ENCODE data around the gene TMBIM4. TPM values are rescaled to one million over a fixed set of nuclear protein-coding genes. Genes with fewer than 3 reads are reported as not detected.

TMBIM4 gene
- polyA plus RNA-seq, 1 of the 3 experiments (the other 2 are of a cell fraction): 68.5 TPM

GRCh38 chr12:66137937-66138336 is 31.9 kb downstream of the TMBIM4 start:
- Histone ChIP-seq H3F3A (replicated peaks; ENCODE audit: insufficient read depth) (peaks cover 24% of the 10 kb centered on the region), H3K9me2 (no peaks in the 10 kb centered on the region), H4K20me1 (ENCODE audit: insufficient read depth) (no peaks in the 10 kb centered on the region), H2AFZ (ENCODE audit: low read depth) (no peak overlapping the region), H3K9me3 (peaks cover 38% of the 10 kb centered on the region), H3K27me3 (ENCODE audit: insufficient read depth) (no peaks in the 10 kb centered on the region), H3K36me3 (replicated peaks in 1 of 2; ENCODE audit: control insufficient read depth in 1 of 2, insufficient read depth in 2 of 2, low read length in 1 of 2) (peaks cover 46 to 73% of the 10 kb centered on the region in 2 experiments), H3K9ac (no peak overlapping the region), H3K4me2 (no peak overlapping the region), H3K4me1 (ENCODE audit: control insufficient read depth in 1 of 2, insufficient read depth in 2 of 2, low read depth in 1 of 2, low read length in 1 of 2) (peaks cover 0 to under 1% of the 10 kb centered on the region in 2 experiments; a peak in 1 of 4 replicates), H3K79me2 (ENCODE audit: insufficient read depth) (peaks cover 13% of the 10 kb centered on the region; the same call in 1 of the 2 replicates), H3K27ac (ENCODE audit: low read depth in 2 of 2, low read length in 1 of 2) (no peak overlapping the region), H3K4me3 (ENCODE audit: low read depth in 2 of 2, low read length in 1 of 2) (no peak overlapping the region)
- WGBS (ENCODE audit: low lambda C conversion rate): 99% methylated on average over 3 of the region's 3 CpGs
- no peak for DNase-seq
- TF ChIP-seq EZH2phosphoT487 (IDR thresholded peaks at IDR 0.05; ENCODE audit: borderline replicate concordance, low read depth) (no peak), ELF1 (IDR thresholded peaks at IDR 0.05) (no peak), CTCF (IDR thresholded peaks at IDR 0.05) (no peak), RAD21 (IDR thresholded peaks at IDR 0.05; ENCODE audit: low read length) (no peak), RCOR1 (IDR thresholded peaks at IDR 0.05; ENCODE audit: low read length) (no peak), JUND (IDR thresholded peaks at IDR 0.05) (no peak), RXRA (IDR thresholded peaks at IDR 0.05; ENCODE audit: borderline replicate concordance, low read depth) (no peak), GABPA (IDR thresholded peaks at IDR 0.05; ENCODE audit: low read depth) (no peak), MEF2A (IDR thresholded peaks at IDR 0.05; ENCODE audit: borderline replicate concordance, low read depth) (no peak), FOSL2 (IDR thresholded peaks at IDR 0.05; ENCODE audit: borderline replicate concordance, low read depth) (no peak)
- POLR2A ChIA-PET: no interaction called here
- CTCF ChIA-PET: interaction anchor here (1.1 to 1.3 kb wide), 2 partner anchors 13 to 21 kb away, joined by 3 read pairs; no protein-coding TSS in a partner anchor

GRCh38 chr12:66132408-66132807 is 37.4 kb downstream of the TMBIM4 start:
- no peaks in the 10 kb centered on the region for H3K27me3 ChIP-seq (ENCODE audit: insufficient read depth)
- ChIA-PET POLR2A (interaction anchor here (0.6 kb wide), 1 partner anchor 517 kb away, joined by 3 read pairs; no protein-coding TSS in a partner anchor), CTCF (interaction anchor here (1.4 to 3.1 kb wide), 2 partner anchors 13 to 29 kb away, joined by 4 to 12 read pairs; no protein-coding TSS in a partner anchor)
- H3K36me3 ChIP-seq (replicated peaks in 1 of 2; ENCODE audit: control insufficient read depth in 1 of 2, insufficient read depth in 2 of 2, low read length in 1 of 2): peaks cover 23 to 33% of the 10 kb centered on the region in 2 experiments
- peaks cover 18% of the 10 kb centered on the region for H3F3A ChIP-seq (replicated peaks; ENCODE audit: insufficient read depth)
- no peaks in the 10 kb centered on the region for H3K9me2 ChIP-seq
- H3K9ac ChIP-seq: peak overlapping the region; percentile 35; the same call in 1 of the 2 replicates
- peaks cover 49% of the 10 kb centered on the region for H3K79me2 ChIP-seq (ENCODE audit: insufficient read depth)
- peak overlapping the region; percentile 47 to 65; a peak in 3 of 4 replicates for H3K27ac ChIP-seq (ENCODE audit: low read depth in 2 of 2, low read length in 1 of 2)
- TF ChIP-seq PBX3 (IDR thresholded peaks at IDR 0.05) (0 out of 2 replicates have a peak, but pooled peaks have one; percentile 29), RXRA (IDR thresholded peaks at IDR 0.05; ENCODE audit: borderline replicate concordance, low read depth) (no peak), ELF1 (IDR thresholded peaks at IDR 0.05) (0 out of 2 replicates have a peak, but pooled peaks have one; percentile 32), GATA2 (CRISPR knock-in tag; IDR thresholded peaks at IDR 0.05) (no peak), JUND (IDR thresholded peaks at IDR 0.05) (peak; percentile 56), FOSL2 (IDR thresholded peaks at IDR 0.05; ENCODE audit: borderline replicate concordance, low read depth) (peak; percentile 17; the same call in 1 of the 2 replicates), MEF2A (IDR thresholded peaks at IDR 0.05; ENCODE audit: borderline replicate concordance, low read depth) (peak; percentile 64; the same call in 1 of the 2 replicates)
- H3K4me3 ChIP-seq (ENCODE audit: low read depth in 2 of 2, low read length in 1 of 2): no peak overlapping the region
- no peaks in the 10 kb centered on the region for H4K20me1 ChIP-seq (ENCODE audit: insufficient read depth)
- no peak for DNase-seq
- no peak overlapping the region for H2AFZ ChIP-seq (ENCODE audit: low read depth)
- H3K9me3 ChIP-seq: no peaks in the 10 kb centered on the region; the same call in 1 of the 2 replicates
- peak overlapping the region; percentile 88 for H3K4me2 ChIP-seq
- peaks cover 6 to 16% of the 10 kb centered on the region in 2 experiments; a peak in 3 of 4 replicates for H3K4me1 ChIP-seq (ENCODE audit: control insufficient read depth in 1 of 2, insufficient read depth in 2 of 2, low read depth in 1 of 2, low read length in 1 of 2)
